Retinal pigment epithelial cell (primary cell): ENCODE results near the gene RNPEPL1.
A peak's percentile ranks its signal among the peaks of the same experiment; 100 is the strongest.
"Not testable (repeated sequence)": the region's sequence is repeated elsewhere in the genome, so short reads cannot be mapped to it uniquely, and the experiment has no call there.

Source experiments
- DNase-seq: peaks from one replicate; pipeline ENCODE4 v3.0.0-alpha.2; 2010; ENCODE audit warnings: low read depth
- H3K4me3 ChIP-seq: 2 replicates; pipeline ENCODE4 v1.5.1; 2011; ENCODE audit warnings: mild to moderate bottlenecking, low read length, control low read depth, moderate library complexity
- CTCF ChIP-seq: conservative IDR thresholded peaks from 2 replicates; pipeline ENCODE4 v1.5.1; 2011; ENCODE audit warnings: low read depth, low read length, control low read depth, inconsistent platforms

RNPEPL1 gene

GRCh38 chr2:240567872-240568677 lies at the start of gene RNPEPL1:
Gene RNPEPL1 (plus strand): TSS chr2:240568484. CDS start chr2:240568587, 103 bp downstream.
- no peak for TF ChIP-seq CTCF
- DNase-seq = no peak
- H3K4me3 ChIP-seq = peak within 1 kb of the TSS; percentile 64

GRCh38 chr2:240518981-240519380 lies 49.3 kb upstream of the RNPEPL1 start:
- no peak for TF ChIP-seq CTCF
- no peak overlapping the region for H3K4me3 ChIP-seq
- no peak for DNase-seq

GRCh38 chr2:240519396-240520129 lies 48.7 kb upstream of the RNPEPL1 start:
- DNase-seq = no peak
- H3K4me3 ChIP-seq = peak overlapping the region; percentile 22
- TF ChIP-seq CTCF = no peak

GRCh38 chr2:240520130-240520973 lies 47.9 kb upstream of the RNPEPL1 start:
- H3K4me3 ChIP-seq = peak overlapping the region; percentile 22
- DNase-seq = no peak
- TF ChIP-seq CTCF = no peak

- no peak for TF ChIP-seq CTCF
- H3K4me3 ChIP-seq = no peak overlapping the region
- no peak for DNase-seq
Measured at GRCh38 chr2:240520974-240521350, 47.3 kb upstream of the RNPEPL1 start.

GRCh38 chr2:240521885-240522284 lies 46.4 kb upstream of the RNPEPL1 start:
- DNase-seq, H3K4me3 ChIP-seq: not testable (repeated sequence)

- TF ChIP-seq CTCF = no peak
- H3K4me3 ChIP-seq = no peak overlapping the region
- no peak for DNase-seq
Measured at GRCh38 chr2:240522406-240522805, 45.9 kb upstream of the RNPEPL1 start.
